Endodermal cell (in vitro differentiated cells): ENCODE measurements around the gene TMEM39A. TPM values are rescaled to one million over a fixed set of nuclear protein-coding genes. Genes with fewer than 3 reads are reported as not detected.

Experiments
- DNase-seq: peaks from one replicate; pipeline ENCODE4 v3.0.0-alpha.2; 2017
- H3K27ac ChIP-seq: 2 replicates; pipeline ENCODE4 v1.5.1; 2013; ENCODE audit warnings: mild to moderate bottlenecking, low read depth, low read length, moderate library complexity
- H3K27me3 ChIP-seq: 2 replicates; pipeline ENCODE4 v1.6.1; 2013; ENCODE audit warnings: mild to moderate bottlenecking, low read length, moderate library complexity; ENCODE audit not compliant: insufficient read depth, control insufficient read depth, poor library complexity, severe bottlenecking
- H3K36me3 ChIP-seq: 2 replicates; pipeline ENCODE4 v1.7.0; 2013; ENCODE audit warnings: mild to moderate bottlenecking, low read length, moderate library complexity; ENCODE audit not compliant: control insufficient read depth, insufficient read depth
- H3K4me1 ChIP-seq: one replicate; pipeline ENCODE4 v1.7.0; 2013; ENCODE audit warnings: low read length; ENCODE audit not compliant: control insufficient read depth, insufficient read depth
- H3K4me3 ChIP-seq: 2 replicates; pipeline ENCODE4 v1.5.1; 2013; ENCODE audit warnings: mild to moderate bottlenecking, low read length, moderate library complexity
- H3K9ac ChIP-seq: 2 replicates; pipeline ENCODE4 v1.6.1; 2013; ENCODE audit warnings: mild to moderate bottlenecking, low read length, moderate library complexity; ENCODE audit not compliant: poor library complexity, severe bottlenecking; ENCODE audit errors: extremely low read depth
- H3K9me3 ChIP-seq: 2 replicates; pipeline ENCODE4 v1.6.1; 2013; ENCODE audit warnings: mild to moderate bottlenecking, low read length, moderate library complexity; ENCODE audit not compliant: control insufficient read depth
- H3K27ac Mint-ChIP-seq: 2 replicates; pipeline ENCODE4 v1.8.0; 2020; ENCODE audit warnings: mixed read lengths
- H3K27me3 Mint-ChIP-seq: 2 replicates; pipeline ENCODE4 v1.8.0; 2021; ENCODE audit warnings: mild to moderate bottlenecking, mixed read lengths; ENCODE audit not compliant: insufficient read depth
- H3K36me3 Mint-ChIP-seq: 2 replicates; pipeline ENCODE4 v1.8.0; 2020; ENCODE audit warnings: low read depth, mixed read lengths
- H3K4me1 Mint-ChIP-seq: 2 replicates; pipeline ENCODE4 v1.8.0; 2020; ENCODE audit warnings: mixed read lengths
- H3K4me3 Mint-ChIP-seq: 2 replicates; pipeline ENCODE4 v1.8.0; 2020; ENCODE audit warnings: mild to moderate bottlenecking, moderate library complexity, mixed read lengths
- H3K9me3 Mint-ChIP-seq: 2 replicates; pipeline ENCODE4 v1.8.0; 2020; ENCODE audit warnings: mild to moderate bottlenecking, mixed read lengths
- CTCF ChIP-seq: fragments of 200-600 bp; sonication (generic); conservative IDR thresholded peaks from 2 replicates; pipeline ENCODE4 v1.5.0; 2021; ENCODE audit warnings: antibody characterized with exemption, mild to moderate bottlenecking
- WGBS, 2 experiments: methylation state at CpG; one replicate each; pipeline versions ENCODE4 v1.1.5 to v1.1.7; 2013; ENCODE audit warnings: missing lambda C conversion rate in 2 of 2, mixed read lengths in 1 of 2; ENCODE audit not compliant: insufficient coverage in 1 of 2, insufficient read length in 1 of 2; 5-methylcytosine and 5-hydroxymethylcytosine counted together
- total RNA-seq, 2 donors: library from RNA; stranded (reverse); fragmentation: NEBNext Ultra II Directional in 1 of 2; extraction: Animal tissue kit (Norgen Biotek cat#: 25700) in 1 of 2; gene quantifications; 2 replicates in 1 of 2; 3 replicates in 1 of 2; pipeline ENCODE4 v1.2.1, GENCODE V29; 2021

The TMEM39A gene
- total RNA-seq, 2 donors from 2014 or later = 62.3 to 81.8 TPM

- H3K27me3 Mint-ChIP-seq = no peaks in the 10 kb centered on the region
- H3K4me3 Mint-ChIP-seq = no peak overlapping the region
- H3K27ac Mint-ChIP-seq = no peak overlapping the region
- peaks cover 2% of the 10 kb centered on the region for H3K36me3 Mint-ChIP-seq
- no peak overlapping the region for H3K9ac ChIP-seq
- no peak overlapping the region for H3K4me3 ChIP-seq
- no peaks in the 10 kb centered on the region for H3K9me3 Mint-ChIP-seq
- no peaks in the 10 kb centered on the region for H3K9me3 ChIP-seq
- peaks cover 27% of the 10 kb centered on the region for H3K4me1 Mint-ChIP-seq
- 94 to 100% methylated on average over 1 of the region's 1 CpG for WGBS, 2 experiments
- H3K36me3 ChIP-seq = peaks cover 5% of the 10 kb centered on the region
- TF ChIP-seq CTCF = no peak
- H3K27me3 ChIP-seq = no peaks in the 10 kb centered on the region
- H3K4me1 ChIP-seq = peaks cover 6% of the 10 kb centered on the region
- H3K27ac ChIP-seq = no peak overlapping the region
- no peak for DNase-seq
Observed at GRCh38 chr3:119402791-119403190, 60.6 kb downstream of the TMEM39A start.

GRCh38 chr3:119401503-119402440 is 61.6 kb downstream of the TMEM39A start:
- DNase-seq = no peak
- 87 to 90% methylated on average over 22 to 36 of the region's 36 CpGs for WGBS, 2 experiments

GRCh38 chr3:119401069-119401468 is 62.3 kb downstream of the TMEM39A start:
- no peak overlapping the region for H3K27ac ChIP-seq
- peaks cover 29% of the 10 kb centered on the region for H3K4me1 Mint-ChIP-seq
- H3K36me3 ChIP-seq = peaks cover 5% of the 10 kb centered on the region
- 93% methylated on average over 4 to 5 of the region's 5 CpGs for WGBS, 2 experiments
- no peaks in the 10 kb centered on the region for H3K27me3 ChIP-seq
- peaks cover 6% of the 10 kb centered on the region for H3K4me1 ChIP-seq
- H3K4me3 ChIP-seq = no peak overlapping the region
- no peak for TF ChIP-seq CTCF
- no peak overlapping the region for H3K9ac ChIP-seq
- no peaks in the 10 kb centered on the region for H3K9me3 Mint-ChIP-seq
- H3K36me3 Mint-ChIP-seq = peaks cover 2% of the 10 kb centered on the region
- no peak overlapping the region for H3K4me3 Mint-ChIP-seq
- DNase-seq = no peak
- H3K27me3 Mint-ChIP-seq = no peaks in the 10 kb centered on the region
- no peak overlapping the region for H3K27ac Mint-ChIP-seq
- no peaks in the 10 kb centered on the region for H3K9me3 ChIP-seq

More at GRCh38 chr3:119401503-119402440, 61.6 kb downstream of the TMEM39A start:
- Histone ChIP-seq H3K36me3 (peaks cover 5% of the 10 kb centered on the region), H3K27me3 (no peaks in the 10 kb centered on the region), H3K9me3 (no peaks in the 10 kb centered on the region), H3K4me1 (peaks cover 6% of the 10 kb centered on the region), H3K27ac (no peak overlapping the region), H3K4me3 (no peak overlapping the region), H3K9ac (no peak overlapping the region)
- peaks cover 27% of the 10 kb centered on the region for H3K4me1 Mint-ChIP-seq
- peak overlapping the region; percentile 29 for H3K4me3 Mint-ChIP-seq
- H3K9me3 Mint-ChIP-seq = no peaks in the 10 kb centered on the region
- TF ChIP-seq CTCF = no peak
- H3K27ac Mint-ChIP-seq = no peak overlapping the region
- H3K36me3 Mint-ChIP-seq = peaks cover 2% of the 10 kb centered on the region
- no peaks in the 10 kb centered on the region for H3K27me3 Mint-ChIP-seq
